Coronary artery (tissue), 2 donors: ENCODE measurements around the gene EEF1G.

Experiments used
- DNase-seq: peaks from one replicate; pipeline ENCODE4 v3.0.0-alpha.2; 2017; ENCODE audit warnings: low spot score
- H3K27ac ChIP-seq, 2 donors: fragments of 200-600 bp; sonication (generic); one replicate each; pipeline ENCODE4 v1.5.1; 2016 to 2019
- H3K4me3 ChIP-seq: fragments of 200-600 bp; sonication (generic); 2 replicates; pipeline ENCODE4 v1.5.1; 2016; ENCODE audit warnings: mild to moderate bottlenecking, moderate library complexity
- CTCF ChIP-seq: fragments of 200-600 bp; sonication (generic); IDR thresholded peaks from one replicate; pipeline ENCODE4 v1.5.1; 2019; ENCODE audit warnings: antibody characterized with exemption

EEF1G gene

GRCh38 chr11:62607714-62608113 is 34.0 kb upstream of the EEF1G start:
- Histone ChIP-seq H3K4me3 (no peak overlapping the region), H3K27ac (no peak overlapping the region)
- DNase-seq, result no peak
- TF ChIP-seq CTCF, result no peak

- no peak for DNase-seq
- Histone ChIP-seq H3K4me3 (no peak overlapping the region), H3K27ac (no peak overlapping the region)
- no peak for TF ChIP-seq CTCF
Measured at GRCh38 chr11:62605902-62606301, 32.2 kb upstream of the EEF1G start.

- H3K4me3 ChIP-seq, result no peak overlapping the region
Measured at GRCh38 chr11:62605467-62605866, 31.8 kb upstream of the EEF1G start.

GRCh38 chr11:62604460-62605120 is 30.9 kb upstream of the EEF1G start:
- TF ChIP-seq CTCF, result no peak
- Histone ChIP-seq H3K27ac (peak overlapping the region in 1 of 2 donors; percentile 28), H3K4me3 (no peak overlapping the region)
- no peak for DNase-seq

More at GRCh38 chr11:62605467-62605866, 31.8 kb upstream of the EEF1G start:
- no peak for TF ChIP-seq CTCF
- no peak for DNase-seq
- no peak overlapping the region for H3K27ac ChIP-seq

- Histone ChIP-seq H3K4me3 (no peak overlapping the region), H3K27ac (peak overlapping the region in 1 of 2 donors; percentile 97)
- TF ChIP-seq CTCF, result no peak
- no peak for DNase-seq
Measured at GRCh38 chr11:62603776-62604299, 30.1 kb upstream of the EEF1G start.

- peak overlapping the region; percentile 90 for H3K4me3 ChIP-seq
- DNase-seq, result no peak
- no peak for TF ChIP-seq CTCF
Measured at GRCh38 chr11:62603072-62603408, 29.3 kb upstream of the EEF1G start.

More at GRCh38 chr11:62603072-62603408, 29.3 kb upstream of the EEF1G start:
- H3K27ac ChIP-seq, result peak overlapping the region; percentile 87 to 97
